GM19468 (cell line): ENCODE data around the gene TANGO6.
"Not testable (repeated sequence)": the region's sequence is repeated elsewhere in the genome, so short reads cannot be mapped to it uniquely, and the experiment has no call there.

Experiments
- ATAC-seq: cut with Tn5 transposase; IDR thresholded peaks from one replicate; pipeline ENCODE4 v1.9.1; 2021; ENCODE audit warnings: mild to moderate bottlenecking, moderate library complexity, moderate number of reproducible peaks; ENCODE audit not compliant: unreplicated experiment; ENCODE audit errors: extremely low read depth

The TANGO6 gene

GRCh38 chr16:69048328-69049120 is 205.2 kb downstream of the TANGO6 start:
- ATAC-seq, result no peak

DNA sequence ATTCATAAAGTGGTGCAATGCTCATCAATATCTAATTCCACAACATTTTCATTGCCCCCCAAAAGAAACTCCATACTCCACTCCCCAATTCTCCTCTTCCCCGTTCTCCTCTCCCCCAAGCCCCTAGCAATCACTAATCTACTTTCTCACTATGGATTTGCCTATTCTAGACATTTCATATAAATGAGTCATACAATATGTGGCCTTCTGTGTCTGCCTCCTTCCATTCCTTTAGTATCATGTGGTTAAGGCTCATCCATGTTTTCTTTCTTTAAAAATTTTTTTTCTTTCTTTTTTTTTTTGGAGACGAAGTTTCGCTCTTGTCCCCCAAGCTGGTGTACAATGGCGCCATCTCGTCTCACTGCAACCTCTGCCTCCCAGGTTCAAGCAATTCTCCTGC is 205.8 kb downstream of the TANGO6 start:
- ATAC-seq, result no peak

DNA sequence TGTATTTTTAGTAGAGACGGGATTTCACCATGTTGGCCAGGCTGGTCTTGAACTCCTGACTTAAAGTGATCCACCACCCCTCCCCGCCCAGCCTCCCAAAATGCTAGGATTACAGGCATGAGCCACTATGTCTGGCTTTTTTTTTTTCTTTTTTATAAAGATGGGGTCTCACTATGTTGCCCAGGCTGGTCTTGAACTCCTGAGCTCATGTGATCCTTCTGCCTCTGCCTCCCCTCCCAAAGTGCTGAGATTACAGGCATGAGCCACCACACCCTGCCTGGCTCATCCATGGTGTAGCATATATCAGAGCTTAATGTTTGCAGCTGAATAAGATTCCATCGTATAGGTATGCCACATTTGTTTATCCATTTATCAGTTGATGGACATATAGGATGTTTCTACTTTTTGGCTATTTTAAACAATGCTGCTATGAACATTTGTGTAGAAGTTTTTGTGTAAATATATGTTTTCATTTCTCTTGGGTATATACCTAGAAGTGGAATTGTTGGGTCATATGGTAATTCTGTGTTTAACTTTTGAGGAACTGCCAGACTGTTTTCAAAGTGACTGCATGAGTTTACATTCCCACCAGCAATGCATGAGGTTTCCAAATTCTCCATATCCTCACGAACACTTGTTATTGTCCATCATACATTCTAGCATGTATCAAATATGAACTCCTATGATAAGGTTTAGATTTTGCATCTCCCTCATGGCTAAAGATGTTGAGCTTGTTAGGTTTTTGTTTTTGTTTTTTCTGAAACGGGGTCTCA is 206.5 kb downstream of the TANGO6 start:
- ATAC-seq, result no peak

DNA sequence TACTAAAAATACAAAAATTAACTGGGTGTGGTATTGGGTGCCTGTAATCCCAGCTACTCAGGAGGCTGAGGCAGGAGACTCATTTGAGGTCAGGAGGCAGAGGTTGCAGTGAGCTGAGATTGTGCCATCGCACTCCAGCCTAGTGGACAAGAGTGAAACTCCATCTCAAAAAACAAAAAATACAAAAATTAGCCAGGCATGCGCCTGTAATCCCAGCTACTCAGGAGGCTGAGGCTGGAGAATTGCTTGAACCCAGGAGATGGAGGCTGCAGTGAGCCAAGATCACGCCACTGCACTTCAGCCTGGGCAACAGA is 208.1 kb downstream of the TANGO6 start:
- not testable (repeated sequence) for ATAC-seq

- ATAC-seq, result no peak
Measured at GRCh38 chr16:69055008-69055407, 211.7 kb downstream of the TANGO6 start.

GRCh38 chr16:69055980-69056379 is 212.6 kb downstream of the TANGO6 start:
- ATAC-seq, result no peak

- ATAC-seq, result no peak
Measured at GRCh38 chr16:69056421-69056820, 213.1 kb downstream of the TANGO6 start.

- ATAC-seq, result no peak
Measured at GRCh38 chr16:69057400-69058378, 214.4 kb downstream of the TANGO6 start.

DNA sequence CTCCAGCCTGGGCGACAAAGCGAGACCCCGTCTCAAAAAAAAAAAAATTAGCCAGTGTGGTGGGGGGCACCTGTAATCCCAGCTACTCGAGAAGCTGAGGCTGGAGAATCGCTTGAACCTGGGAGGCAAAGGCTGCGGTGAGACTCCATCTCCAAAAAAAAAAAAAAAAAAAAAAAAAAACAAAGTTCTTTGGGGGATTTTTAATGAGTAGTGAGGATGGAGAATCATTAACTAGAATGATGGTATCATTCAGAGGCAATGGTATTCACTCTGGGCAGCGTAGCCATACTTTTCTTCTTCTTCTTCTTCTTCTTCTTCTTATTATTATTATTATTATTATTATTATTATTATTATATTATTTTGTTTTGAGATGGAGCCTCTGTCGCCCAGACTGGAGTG is 220.2 kb downstream of the TANGO6 start:
- ATAC-seq, result not testable (repeated sequence)

DNA sequence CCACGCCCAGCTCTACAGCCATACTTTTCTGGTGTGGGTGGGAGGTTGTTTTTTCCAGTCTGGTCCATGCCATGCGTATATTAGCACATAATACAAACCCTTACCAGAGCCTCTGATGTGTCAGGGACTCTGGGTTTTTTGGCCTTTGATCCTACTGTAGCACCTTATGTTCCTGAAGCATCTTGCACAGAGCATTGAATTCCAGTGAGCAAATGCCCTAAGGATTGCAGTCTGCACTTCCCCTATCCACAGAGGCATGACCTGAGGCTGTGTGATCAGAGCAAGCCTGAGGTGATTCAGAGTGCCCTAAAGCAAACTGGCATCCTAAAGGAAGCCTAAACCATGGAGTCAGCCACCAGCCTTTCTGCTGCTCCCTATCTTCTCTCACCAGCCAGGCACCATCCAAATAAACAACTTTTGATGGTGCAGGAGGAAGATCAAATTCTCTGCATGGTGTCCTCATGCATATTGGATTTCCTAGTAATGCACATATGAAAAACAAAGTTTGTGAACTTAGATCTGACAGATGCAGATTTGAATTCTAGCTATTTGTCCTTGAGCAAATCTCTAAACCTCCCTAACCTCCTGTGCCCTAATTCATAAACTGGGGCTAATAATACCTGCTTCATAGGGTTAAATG is 220.9 kb downstream of the TANGO6 start:
- ATAC-seq, result no peak

- no peak for ATAC-seq
Measured at GRCh38 chr16:69064764-69065313, 221.5 kb downstream of the TANGO6 start.

DNA sequence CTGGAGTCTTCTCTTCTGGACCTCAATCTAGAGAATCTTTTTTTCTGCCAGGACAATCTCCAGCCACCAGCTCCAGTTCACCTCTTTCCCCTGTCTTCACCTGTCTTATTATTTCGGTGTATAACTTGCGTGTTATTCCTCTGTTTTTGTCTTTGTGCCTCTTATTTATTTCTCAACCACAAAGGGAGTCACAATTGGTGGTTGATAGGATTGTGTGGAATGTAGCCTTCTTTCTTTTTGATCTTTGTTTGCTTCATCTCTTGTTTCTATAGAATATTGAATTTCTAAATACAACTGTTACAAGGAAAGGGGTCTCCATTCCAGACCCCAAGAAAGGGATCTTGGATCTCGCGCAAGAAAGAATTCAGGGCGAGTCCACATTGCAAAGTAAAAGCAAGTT is 226.2 kb downstream of the TANGO6 start:
- no peak for ATAC-seq

GRCh38 chr16:69071036-69071435 is 227.7 kb downstream of the TANGO6 start:
- ATAC-seq, result no peak

- no peak for ATAC-seq
Measured at GRCh38 chr16:69072640-69072974, 229.3 kb downstream of the TANGO6 start.

DNA sequence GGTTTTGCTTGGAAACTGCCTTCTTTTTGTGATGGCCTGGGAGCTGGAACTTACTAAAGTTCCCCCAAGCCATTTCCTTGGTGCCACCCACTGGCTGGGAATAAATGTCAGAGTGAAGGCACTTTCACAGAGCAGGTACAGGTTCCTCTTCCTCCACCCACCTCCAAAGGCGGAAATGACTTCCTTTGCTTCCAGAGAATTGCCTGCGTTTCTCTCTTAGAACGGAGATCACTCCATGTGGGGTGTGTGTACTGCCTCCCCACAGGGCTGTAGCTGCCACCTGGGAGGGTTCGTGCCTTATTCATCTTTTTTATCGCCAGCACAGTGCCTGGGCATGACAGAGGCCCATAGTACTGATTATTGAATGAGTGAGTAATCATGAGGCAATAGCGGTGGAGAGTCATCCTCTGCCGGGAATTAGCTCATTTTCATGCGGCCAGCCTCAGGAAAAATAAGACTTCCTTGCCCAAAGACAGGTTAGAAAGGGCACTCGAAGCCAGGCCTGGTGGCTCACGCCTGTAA is 229.9 kb downstream of the TANGO6 start:
- no peak for ATAC-seq

DNA sequence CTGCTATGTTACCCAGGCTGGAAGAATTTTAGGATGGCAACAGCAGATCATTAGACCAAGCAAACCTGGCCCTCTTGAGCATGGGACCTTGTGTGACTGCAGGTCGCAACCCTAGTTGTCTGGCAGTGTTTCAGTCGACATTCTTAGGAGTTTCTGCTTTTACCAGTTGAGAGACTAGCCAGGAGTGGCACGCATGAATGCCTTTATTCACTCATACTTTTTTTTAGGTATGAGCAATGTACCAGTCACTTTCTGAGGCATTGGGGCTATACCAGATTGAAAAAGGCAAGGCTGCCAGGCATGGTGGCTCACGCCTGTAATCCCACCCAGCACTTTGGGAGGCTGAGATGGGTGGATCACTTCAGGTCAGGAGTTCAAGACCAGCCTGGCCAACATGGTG is 233.9 kb downstream of the TANGO6 start:
- ATAC-seq, result no peak

GRCh38 chr16:69078073-69078472 is 234.7 kb downstream of the TANGO6 start:
- ATAC-seq, result no peak

DNA sequence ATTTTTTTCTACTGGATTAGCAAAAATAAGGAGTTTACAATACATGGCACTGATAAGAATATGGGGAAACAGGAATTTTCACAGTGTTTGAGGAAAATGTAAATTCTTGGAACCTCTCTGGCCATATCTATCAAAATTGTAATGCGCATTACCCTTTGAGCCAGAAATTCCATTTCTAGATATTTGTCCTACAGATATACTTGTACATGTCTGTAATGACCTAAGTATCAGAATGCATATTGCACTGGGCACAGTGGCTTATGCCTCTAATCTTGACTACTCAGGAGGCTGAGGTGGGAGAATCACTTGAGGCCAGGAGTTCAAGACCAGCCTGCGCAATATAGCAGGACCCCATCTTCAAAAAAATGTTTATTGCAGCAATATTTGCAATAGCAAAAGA is 236.4 kb downstream of the TANGO6 start:
- no peak for ATAC-seq

- ATAC-seq, result no peak
Measured at GRCh38 chr16:69083306-69083941, 240.1 kb downstream of the TANGO6 start.
